ENCODE data around the gene MTOR. TPM values are rescaled to one million over a fixed set of nuclear protein-coding genes. Genes with fewer than 3 reads are reported as not detected.

The MTOR gene
- total RNA-seq, result 35.8 and 37.7 TPM in 2 replicates
- 11.9 and 17.2 TPM in 2 replicates for polyA plus RNA-seq

DNA sequence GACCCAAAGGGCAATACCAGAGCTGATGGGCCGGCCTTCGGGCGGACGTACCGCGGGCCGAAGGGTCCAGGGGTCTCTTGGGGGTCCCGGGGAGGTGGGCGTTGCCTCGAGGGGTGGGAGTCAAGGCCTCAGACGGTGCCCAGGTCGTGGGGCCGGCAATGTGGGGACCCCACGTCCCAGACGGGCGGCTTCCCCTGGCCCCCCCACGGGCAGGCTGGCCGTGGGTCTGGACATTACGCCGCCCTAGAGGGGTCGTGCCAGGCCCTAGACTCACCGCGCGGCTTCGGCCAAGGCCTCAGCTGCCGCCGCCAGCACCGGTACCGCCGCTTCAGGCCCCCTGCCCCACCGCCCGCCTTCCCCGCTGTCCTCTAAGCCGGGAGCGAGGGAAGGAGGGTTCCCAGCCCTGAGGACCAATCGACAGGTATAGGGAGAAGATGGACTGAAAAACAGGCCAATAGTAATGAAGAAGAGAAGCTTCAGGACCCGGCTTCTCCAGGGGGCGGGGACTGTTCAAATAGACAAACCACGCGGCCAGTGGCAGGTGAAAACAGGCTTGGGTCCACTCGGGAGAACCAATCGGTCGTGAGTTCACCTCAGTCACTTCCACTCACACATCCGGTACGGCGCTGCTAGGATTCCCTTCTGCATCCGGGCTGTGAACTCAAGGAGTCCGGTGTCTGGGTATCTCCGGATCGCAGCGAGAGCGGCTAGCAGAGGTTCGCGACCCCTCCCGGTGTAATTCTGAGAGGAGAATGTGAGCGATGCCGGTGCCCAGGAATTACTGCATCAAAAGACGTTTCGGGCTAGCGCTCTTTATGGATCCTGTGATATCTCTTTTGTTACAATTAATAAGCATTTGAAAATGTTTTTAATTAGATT is at the start of gene MTOR:
Gene MTOR (minus strand): TSS at position 381 of the 879 bp plus-strand sequence. CDS start 3,142 bp downstream, outside the sequence.
- H3K27ac ChIP-seq, result peak within 1 kb of the TSS; percentile 66
- H3K4me2 ChIP-seq, result peak within 1 kb of the TSS; percentile 92
- H3K9me3 ChIP-seq (ENCODE audit: low read depth), result no peaks in the 10 kb centered on the region
- H3K27me3 ChIP-seq, result no peaks in the 10 kb centered on the region
- DNase-seq (ENCODE audit: low spot score), result peak; percentile 99
- H3K4me3 ChIP-seq, result peak within 1 kb of the TSS; percentile 33
- H3K4me1 ChIP-seq (ENCODE audit: insufficient read depth), result peaks cover 7% of the 10 kb centered on the region
- no peaks in the 10 kb centered on the region for H4K20me1 ChIP-seq (ENCODE audit: insufficient read depth, poor library complexity, severe bottlenecking)
- no peaks in the 10 kb centered on the region for H3K36me3 ChIP-seq (replicated peaks; ENCODE audit: insufficient read depth, low read depth)
- WGBS (ENCODE audit: low lambda C conversion rate, missing lambda C conversion rate), result under 1% methylated on average over 48 of the region's 60 CpGs
- peak within 1 kb of the TSS; percentile 94 for H2AFZ ChIP-seq
- TF ChIP-seq EZH2 (IDR thresholded peaks at IDR 0.05; ENCODE audit: borderline replicate concordance), result no peak
- TF ChIP-seq, protein P1, sequence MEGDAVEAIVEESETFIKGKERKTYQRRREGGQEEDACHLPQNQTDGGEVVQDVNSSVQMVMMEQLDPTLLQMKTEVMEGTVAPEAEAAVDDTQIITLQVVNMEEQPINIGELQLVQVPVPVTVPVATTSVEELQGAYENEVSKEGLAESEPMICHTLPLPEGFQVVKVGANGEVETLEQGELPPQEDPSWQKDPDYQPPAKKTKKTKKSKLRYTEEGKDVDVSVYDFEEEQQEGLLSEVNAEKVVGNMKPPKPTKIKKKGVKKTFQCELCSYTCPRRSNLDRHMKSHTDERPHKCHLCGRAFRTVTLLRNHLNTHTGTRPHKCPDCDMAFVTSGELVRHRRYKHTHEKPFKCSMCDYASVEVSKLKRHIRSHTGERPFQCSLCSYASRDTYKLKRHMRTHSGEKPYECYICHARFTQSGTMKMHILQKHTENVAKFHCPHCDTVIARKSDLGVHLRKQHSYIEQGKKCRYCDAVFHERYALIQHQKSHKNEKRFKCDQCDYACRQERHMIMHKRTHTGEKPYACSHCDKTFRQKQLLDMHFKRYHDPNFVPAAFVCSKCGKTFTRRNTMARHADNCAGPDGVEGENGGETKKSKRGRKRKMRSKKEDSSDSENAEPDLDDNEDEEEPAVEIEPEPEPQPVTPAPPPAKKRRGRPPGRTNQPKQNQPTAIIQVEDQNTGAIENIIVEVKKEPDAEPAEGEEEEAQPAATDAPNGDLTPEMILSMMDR (IDR thresholded peaks at IDR 0.05; ENCODE audit: poor library complexity), result peak; percentile 28
- H3K79me2 ChIP-seq, result peaks cover 16% of the 10 kb centered on the region
- no peaks in the 10 kb centered on the region for H3K9me2 ChIP-seq (replicated peaks; ENCODE audit: insufficient read depth)

GRCh38 chr1:11309385-11309784 is 47.0 kb upstream of the MTOR start:
- H4K20me1 ChIP-seq (ENCODE audit: insufficient read depth, poor library complexity, severe bottlenecking), result no peaks in the 10 kb centered on the region
- H3K27me3 ChIP-seq, result peaks cover 4% of the 10 kb centered on the region
- H3K4me2 ChIP-seq, result no peak overlapping the region
- WGBS (ENCODE audit: low lambda C conversion rate, missing lambda C conversion rate), result 91% methylated on average over 7 of the region's 7 CpGs
- TF ChIP-seq EZH2phosphoT487 (IDR thresholded peaks at IDR 0.05; ENCODE audit: low read depth, severe bottlenecking, unreplicated experiment), result no peak
- TF ChIP-seq EZH2 (IDR thresholded peaks at IDR 0.05; ENCODE audit: borderline replicate concordance), result no peak
- TF ChIP-seq, protein P1 (IDR thresholded peaks at IDR 0.05; ENCODE audit: poor library complexity), result no peak
- DNase-seq (ENCODE audit: low spot score), result no peak
- H3K36me3 ChIP-seq (replicated peaks; ENCODE audit: insufficient read depth, low read depth), result no peaks in the 10 kb centered on the region
- H3K79me2 ChIP-seq, result no peaks in the 10 kb centered on the region
- H3K4me3 ChIP-seq, result no peak overlapping the region
- H3K4me1 ChIP-seq (ENCODE audit: insufficient read depth), result no peaks in the 10 kb centered on the region
- no peaks in the 10 kb centered on the region for H3K9me2 ChIP-seq (replicated peaks; ENCODE audit: insufficient read depth)
- no peak overlapping the region for H2AFZ ChIP-seq
- no peak overlapping the region for H3K27ac ChIP-seq
- no peaks in the 10 kb centered on the region for H3K9me3 ChIP-seq (ENCODE audit: low read depth)

- H3K4me1 ChIP-seq (ENCODE audit: insufficient read depth), result no peaks in the 10 kb centered on the region
- H3K36me3 ChIP-seq (replicated peaks; ENCODE audit: insufficient read depth, low read depth), result no peaks in the 10 kb centered on the region
- no peaks in the 10 kb centered on the region for H3K9me2 ChIP-seq (replicated peaks; ENCODE audit: insufficient read depth)
- TF ChIP-seq, protein P1 (IDR thresholded peaks at IDR 0.05; ENCODE audit: poor library complexity), result no peak
- H3K79me2 ChIP-seq, result no peaks in the 10 kb centered on the region
- no peak overlapping the region for H3K4me3 ChIP-seq
- H3K4me2 ChIP-seq, result no peak overlapping the region
- no peak for DNase-seq (ENCODE audit: low spot score)
- no peak overlapping the region for H3K27ac ChIP-seq
- H2AFZ ChIP-seq, result no peak overlapping the region
- no peaks in the 10 kb centered on the region for H3K9me3 ChIP-seq (ENCODE audit: low read depth)
- H4K20me1 ChIP-seq (ENCODE audit: insufficient read depth, poor library complexity, severe bottlenecking), result no peaks in the 10 kb centered on the region
- 84% methylated on average over 6 of the region's 6 CpGs for WGBS (ENCODE audit: low lambda C conversion rate, missing lambda C conversion rate)
- H3K27me3 ChIP-seq, result peaks cover 4% of the 10 kb centered on the region
Measured at GRCh38 chr1:11308699-11309224, 46.4 kb upstream of the MTOR start.
